ENCODE results near the gene HUWE1. TPM values are rescaled to one million over a fixed set of nuclear protein-coding genes. Genes with fewer than 3 reads are reported as not detected.

The HUWE1 gene, protein sequence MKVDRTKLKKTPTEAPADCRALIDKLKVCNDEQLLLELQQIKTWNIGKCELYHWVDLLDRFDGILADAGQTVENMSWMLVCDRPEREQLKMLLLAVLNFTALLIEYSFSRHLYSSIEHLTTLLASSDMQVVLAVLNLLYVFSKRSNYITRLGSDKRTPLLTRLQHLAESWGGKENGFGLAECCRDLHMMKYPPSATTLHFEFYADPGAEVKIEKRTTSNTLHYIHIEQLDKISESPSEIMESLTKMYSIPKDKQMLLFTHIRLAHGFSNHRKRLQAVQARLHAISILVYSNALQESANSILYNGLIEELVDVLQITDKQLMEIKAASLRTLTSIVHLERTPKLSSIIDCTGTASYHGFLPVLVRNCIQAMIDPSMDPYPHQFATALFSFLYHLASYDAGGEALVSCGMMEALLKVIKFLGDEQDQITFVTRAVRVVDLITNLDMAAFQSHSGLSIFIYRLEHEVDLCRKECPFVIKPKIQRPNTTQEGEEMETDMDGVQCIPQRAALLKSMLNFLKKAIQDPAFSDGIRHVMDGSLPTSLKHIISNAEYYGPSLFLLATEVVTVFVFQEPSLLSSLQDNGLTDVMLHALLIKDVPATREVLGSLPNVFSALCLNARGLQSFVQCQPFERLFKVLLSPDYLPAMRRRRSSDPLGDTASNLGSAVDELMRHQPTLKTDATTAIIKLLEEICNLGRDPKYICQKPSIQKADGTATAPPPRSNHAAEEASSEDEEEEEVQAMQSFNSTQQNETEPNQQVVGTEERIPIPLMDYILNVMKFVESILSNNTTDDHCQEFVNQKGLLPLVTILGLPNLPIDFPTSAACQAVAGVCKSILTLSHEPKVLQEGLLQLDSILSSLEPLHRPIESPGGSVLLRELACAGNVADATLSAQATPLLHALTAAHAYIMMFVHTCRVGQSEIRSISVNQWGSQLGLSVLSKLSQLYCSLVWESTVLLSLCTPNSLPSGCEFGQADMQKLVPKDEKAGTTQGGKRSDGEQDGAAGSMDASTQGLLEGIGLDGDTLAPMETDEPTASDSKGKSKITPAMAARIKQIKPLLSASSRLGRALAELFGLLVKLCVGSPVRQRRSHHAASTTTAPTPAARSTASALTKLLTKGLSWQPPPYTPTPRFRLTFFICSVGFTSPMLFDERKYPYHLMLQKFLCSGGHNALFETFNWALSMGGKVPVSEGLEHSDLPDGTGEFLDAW (N-terminal part only)
- total RNA-seq: 48.4 and 84.2 TPM in 2 replicates

DNA sequence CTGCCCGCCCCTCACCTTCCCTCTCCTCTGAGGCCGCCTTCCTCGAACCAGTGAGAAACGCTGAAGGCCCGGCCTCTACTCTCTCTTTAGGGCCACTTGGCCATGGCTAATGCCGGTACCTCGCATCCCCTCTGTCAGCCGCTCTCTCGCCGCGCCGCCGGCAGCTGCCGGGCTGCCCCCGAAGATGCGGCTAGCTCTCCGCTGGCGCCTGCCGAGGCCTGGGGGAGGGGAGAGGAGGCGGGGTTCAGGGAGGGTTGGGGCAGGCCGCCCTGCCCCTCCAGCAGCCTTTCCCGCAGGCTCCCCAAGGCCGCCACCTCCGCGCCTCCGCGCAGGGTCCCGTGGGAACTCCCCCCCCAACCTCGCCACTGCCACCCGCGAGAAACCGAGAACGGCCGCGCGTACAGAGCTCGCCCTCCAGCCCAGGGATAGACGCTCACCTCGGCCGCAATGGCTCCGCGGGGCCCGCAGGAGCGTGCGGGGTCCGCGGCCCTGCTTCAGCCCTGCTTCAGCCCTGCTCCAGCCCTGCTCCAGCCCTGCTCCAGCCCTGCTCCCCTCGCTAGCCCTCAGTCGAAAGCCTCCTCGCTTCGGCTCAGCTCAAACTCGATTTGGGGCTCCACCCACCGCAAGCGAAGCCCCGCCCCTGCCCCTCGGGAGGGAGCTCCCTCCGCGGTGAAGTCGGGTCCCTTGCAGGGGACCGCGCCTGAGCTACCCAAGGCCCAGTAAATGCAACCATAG is at the start of gene HUWE1:
Gene HUWE1 (minus strand): TSS at position 569 of the 735 bp plus-strand sequence. CDS start 32,612 bp downstream, outside the sequence.
- Histone ChIP-seq H3K4me3 (ENCODE audit: low read depth, low read length) (peak within 1 kb of the TSS; percentile 66), H3K27me3 (ENCODE audit: control insufficient read depth, insufficient read depth, low read length) (no peaks in the 10 kb centered on the region), H3K36me3 (ENCODE audit: control insufficient read depth, insufficient read depth, low read length) (no peaks in the 10 kb centered on the region)
- TF ChIP-seq, protein P1, sequence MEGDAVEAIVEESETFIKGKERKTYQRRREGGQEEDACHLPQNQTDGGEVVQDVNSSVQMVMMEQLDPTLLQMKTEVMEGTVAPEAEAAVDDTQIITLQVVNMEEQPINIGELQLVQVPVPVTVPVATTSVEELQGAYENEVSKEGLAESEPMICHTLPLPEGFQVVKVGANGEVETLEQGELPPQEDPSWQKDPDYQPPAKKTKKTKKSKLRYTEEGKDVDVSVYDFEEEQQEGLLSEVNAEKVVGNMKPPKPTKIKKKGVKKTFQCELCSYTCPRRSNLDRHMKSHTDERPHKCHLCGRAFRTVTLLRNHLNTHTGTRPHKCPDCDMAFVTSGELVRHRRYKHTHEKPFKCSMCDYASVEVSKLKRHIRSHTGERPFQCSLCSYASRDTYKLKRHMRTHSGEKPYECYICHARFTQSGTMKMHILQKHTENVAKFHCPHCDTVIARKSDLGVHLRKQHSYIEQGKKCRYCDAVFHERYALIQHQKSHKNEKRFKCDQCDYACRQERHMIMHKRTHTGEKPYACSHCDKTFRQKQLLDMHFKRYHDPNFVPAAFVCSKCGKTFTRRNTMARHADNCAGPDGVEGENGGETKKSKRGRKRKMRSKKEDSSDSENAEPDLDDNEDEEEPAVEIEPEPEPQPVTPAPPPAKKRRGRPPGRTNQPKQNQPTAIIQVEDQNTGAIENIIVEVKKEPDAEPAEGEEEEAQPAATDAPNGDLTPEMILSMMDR (IDR thresholded peaks at IDR 0.05; ENCODE audit: insufficient read depth, low read length, severe bottlenecking): no peak
- no peak for FAIRE-seq
- peak; percentile 38 for DNase-seq (ENCODE audit: low read depth)

DNA sequence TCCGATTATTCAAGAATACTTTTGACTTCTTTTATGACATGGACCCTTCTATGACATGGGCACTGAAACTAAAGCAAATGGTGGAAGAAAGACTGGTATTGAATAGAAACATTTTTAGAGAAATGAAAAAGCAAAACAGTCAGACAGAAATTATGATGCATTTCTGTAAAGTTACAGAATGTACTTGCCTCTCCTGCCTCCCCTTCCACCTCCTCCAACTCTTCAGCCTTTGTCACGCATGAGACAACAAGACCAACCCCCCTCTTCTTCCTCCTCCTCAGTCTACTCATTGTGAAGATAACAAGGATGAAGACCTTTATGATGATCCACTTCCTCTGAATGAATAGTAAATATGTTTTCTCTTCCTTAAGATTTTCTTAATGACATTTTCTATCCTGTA is 46.3 kb upstream of the HUWE1 start:
- no peaks in the 10 kb centered on the region for H3K27me3 ChIP-seq (ENCODE audit: control insufficient read depth, insufficient read depth, low read length)
- DNase-seq (ENCODE audit: low read depth): no peak
- no peak for FAIRE-seq
- H3K4me3 ChIP-seq (ENCODE audit: low read depth, low read length): no peak overlapping the region
- TF ChIP-seq, protein P1 (IDR thresholded peaks at IDR 0.05; ENCODE audit: insufficient read depth, low read length, severe bottlenecking): no peak
- H3K36me3 ChIP-seq (ENCODE audit: control insufficient read depth, insufficient read depth, low read length): no peaks in the 10 kb centered on the region

DNA sequence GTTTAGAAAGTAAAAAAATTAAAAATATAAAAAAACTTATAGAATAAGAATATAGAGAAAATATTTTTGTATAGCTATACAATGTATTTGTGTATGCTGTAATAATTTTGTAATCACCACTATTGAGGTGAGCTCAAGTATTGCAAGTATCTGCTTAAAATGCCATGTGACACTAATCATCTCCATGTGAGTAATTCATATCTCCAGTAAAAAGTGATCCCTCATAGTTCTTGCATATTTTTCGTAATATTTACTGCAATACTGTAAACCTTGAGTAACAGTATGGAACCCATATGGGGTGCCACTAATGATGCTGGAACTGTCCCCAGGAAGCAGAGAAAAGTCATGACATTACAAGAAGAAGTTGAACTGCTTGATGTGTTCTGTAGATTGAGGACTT is 43.2 kb upstream of the HUWE1 start:
- Histone ChIP-seq H3K4me3 (ENCODE audit: low read depth, low read length) (no peak overlapping the region), H3K36me3 (ENCODE audit: control insufficient read depth, insufficient read depth, low read length) (no peaks in the 10 kb centered on the region), H3K27me3 (ENCODE audit: control insufficient read depth, insufficient read depth, low read length) (no peaks in the 10 kb centered on the region)
- DNase-seq (ENCODE audit: low read depth) (no peak), FAIRE-seq (no peak)
- TF ChIP-seq, protein P1 (IDR thresholded peaks at IDR 0.05; ENCODE audit: insufficient read depth, low read length, severe bottlenecking): no peak

DNA sequence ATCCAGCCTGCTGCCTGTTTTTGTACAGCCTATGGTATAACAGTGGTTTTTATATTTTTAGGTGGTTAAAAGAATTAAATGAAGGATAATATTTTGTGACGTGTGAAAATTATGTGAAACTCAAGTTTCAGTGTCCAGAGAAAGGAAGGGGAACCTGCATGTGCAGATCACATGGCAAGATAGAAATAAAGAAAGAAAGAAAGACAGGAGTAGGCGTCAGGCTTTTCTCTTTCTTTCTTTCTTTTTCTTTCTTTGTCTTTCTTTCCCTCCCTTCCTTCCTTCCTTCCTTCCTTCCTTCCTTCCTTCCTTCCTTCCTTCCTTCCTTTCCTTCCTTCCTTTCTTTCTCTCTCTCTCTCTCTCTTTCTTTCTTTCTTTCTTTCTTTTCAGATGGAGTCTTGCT is 42.0 kb upstream of the HUWE1 start:
- H3K4me3 ChIP-seq (ENCODE audit: low read depth, low read length): no peak overlapping the region
- TF ChIP-seq, protein P1 (IDR thresholded peaks at IDR 0.05; ENCODE audit: insufficient read depth, low read length, severe bottlenecking): no peak
- no peaks in the 10 kb centered on the region for H3K36me3 ChIP-seq (ENCODE audit: control insufficient read depth, insufficient read depth, low read length)
- no peak for FAIRE-seq
- no peak for DNase-seq (ENCODE audit: low read depth)
- no peaks in the 10 kb centered on the region for H3K27me3 ChIP-seq (ENCODE audit: control insufficient read depth, insufficient read depth, low read length)

DNA sequence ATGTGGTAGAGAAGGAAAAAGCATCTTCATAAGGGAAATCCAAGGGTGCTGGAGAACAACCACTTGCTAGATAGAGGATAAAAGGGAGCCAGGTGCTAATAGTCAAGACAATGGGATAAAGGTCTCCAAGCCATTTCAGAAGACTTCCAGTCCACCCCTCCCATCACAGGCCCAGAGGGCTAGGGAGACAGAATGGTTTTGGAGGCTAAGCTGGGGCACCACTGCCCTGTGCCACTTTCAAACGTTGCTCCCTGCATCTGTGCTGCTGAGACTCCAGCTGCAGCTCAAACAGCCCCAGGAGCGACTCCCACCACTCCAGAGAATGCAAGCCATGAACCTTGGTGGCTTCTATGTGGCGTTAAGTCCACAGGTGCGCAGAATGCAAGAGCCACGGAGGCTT is 38.4 kb upstream of the HUWE1 start:
- Histone ChIP-seq H3K27me3 (ENCODE audit: control insufficient read depth, insufficient read depth, low read length) (no peaks in the 10 kb centered on the region), H3K4me3 (ENCODE audit: low read depth, low read length) (no peak overlapping the region), H3K36me3 (ENCODE audit: control insufficient read depth, insufficient read depth, low read length) (no peaks in the 10 kb centered on the region)
- TF ChIP-seq, protein P1 (IDR thresholded peaks at IDR 0.05; ENCODE audit: insufficient read depth, low read length, severe bottlenecking): no peak
- no peak for DNase-seq (ENCODE audit: low read depth)
- no peak for FAIRE-seq

All from bronchial epithelial cell (primary cell).